RCC 7860 (cell line): ENCODE data around the gene TSPAN15.

Experiments used
- DNase-seq: peaks from one replicate; pipeline ENCODE4 v3.0.0-alpha.2; 2015; ENCODE audit warnings: low spot score
- FAIRE-seq: peaks from 2 replicates; lab custom pipeline; 2012; peaks lifted over from hg19 to GRCh38; lab: Jason Lieb, UNC

The TSPAN15 gene

DNA sequence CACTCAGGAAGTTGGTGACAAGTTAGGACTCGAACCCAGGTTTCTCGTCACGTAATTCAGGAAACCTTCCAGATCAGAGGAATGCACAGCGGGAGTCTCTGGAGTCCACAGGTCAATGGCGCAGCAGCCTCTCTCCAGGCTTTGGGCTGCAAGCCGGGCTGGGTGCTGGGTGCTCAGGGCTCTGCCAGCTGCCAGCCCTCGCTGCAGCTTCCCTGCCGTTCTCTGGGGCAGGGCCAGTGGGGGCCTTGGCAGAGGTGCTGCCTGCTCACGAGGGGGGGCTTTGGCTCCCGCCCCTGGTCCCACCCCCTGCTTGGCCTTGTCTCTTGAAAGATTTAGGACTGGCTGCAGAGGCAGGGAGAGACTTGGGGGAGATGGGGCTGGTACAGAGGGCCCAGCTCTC lies 34.6 kb upstream of the TSPAN15 start, which contains the start of gene TACR2:
Gene TACR2, minus strand, starts transcription at position 224 of the 400 bp plus-strand sequence. CDS start 595 bp downstream, outside the sequence.
- FAIRE-seq, result no peak
- no peak for DNase-seq

DNA sequence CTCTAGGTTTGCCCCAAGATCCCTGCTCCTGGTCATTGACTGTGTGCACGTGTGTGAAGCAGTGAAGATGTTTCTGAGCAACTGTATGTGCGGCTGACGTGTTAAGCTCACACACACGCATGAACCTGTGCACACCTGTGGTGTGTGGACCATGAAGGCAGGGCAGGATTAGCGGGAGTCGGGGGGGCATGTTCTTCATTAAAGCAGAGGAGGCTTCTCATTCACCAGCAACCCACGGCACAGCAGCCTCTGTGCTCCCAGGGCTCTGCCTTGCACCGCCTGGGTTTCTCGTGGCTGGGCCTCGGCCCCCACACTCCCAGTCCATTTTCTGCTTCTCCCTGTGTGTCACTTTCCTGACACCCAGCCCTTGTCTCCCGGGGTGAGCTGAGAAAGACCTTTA lies 33.7 kb upstream of the TSPAN15 start:
- no peak for FAIRE-seq
- no peak for DNase-seq

DNA sequence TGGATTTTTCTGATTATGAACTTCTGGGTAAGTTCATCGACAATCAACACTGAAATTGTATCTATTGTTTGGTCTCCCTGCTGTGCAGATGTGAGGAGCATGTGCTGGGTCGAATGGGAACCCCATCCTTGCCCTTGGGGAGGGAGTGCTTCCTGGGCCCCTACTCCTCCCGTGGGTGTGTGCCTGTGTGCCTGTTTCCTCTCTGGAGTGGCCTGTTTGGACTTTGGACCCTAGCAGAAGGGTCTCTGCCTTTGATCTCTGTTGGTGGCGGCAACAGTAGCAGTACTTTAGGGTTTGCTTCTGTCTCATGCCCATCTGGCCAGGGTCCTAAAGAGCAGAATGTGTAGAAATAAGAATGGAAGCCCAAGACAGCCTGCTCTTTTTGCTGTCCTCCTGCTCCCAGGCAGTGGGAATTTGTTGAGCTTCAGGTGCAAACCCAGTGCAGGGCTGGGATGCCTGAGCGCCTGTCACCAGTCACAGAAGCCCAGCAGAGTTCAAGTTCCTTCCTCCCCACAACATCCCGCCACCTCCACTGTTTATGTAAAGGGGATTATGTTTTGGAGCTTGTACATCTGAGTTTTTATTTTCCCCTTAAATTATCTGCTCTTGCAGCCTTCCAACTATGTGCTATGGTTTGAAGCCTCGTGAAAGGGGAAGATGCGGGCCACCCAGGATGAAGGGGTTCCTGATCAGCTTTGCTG lies 33.1 kb upstream of the TSPAN15 start:
- DNase-seq, result no peak

DNA sequence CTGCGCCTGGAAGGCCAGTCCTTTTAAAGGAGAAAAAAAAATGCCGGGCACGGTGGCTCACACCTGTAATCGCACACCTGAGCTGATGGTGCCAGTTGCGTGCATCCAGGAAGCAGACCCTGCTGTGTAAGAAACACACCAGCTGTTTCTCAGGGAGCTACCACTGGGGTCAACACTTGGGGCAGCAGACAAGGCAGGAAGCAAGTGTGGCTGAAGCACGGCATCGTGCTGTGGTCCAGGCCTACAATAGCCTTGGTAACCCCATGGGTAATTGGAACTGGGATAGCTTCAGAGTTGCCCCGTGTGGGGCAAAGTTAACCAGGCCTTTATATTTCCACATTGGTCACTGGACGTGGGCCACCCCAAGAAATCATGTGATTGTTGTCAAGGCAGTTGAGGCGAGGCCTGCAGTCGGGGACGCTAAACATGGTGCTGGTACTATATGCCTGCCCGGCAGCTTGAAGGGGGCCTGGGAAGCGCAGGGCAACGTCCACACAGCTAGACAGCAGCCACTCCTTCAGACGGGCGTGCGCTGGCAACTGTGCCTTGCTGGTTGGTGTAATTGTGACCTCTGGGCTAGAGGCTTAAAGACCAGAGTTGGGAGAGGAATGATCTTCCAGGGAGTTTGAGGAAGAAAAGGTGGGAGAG lies 32.0 kb upstream of the TSPAN15 start:
- no peak for DNase-seq
- no peak for FAIRE-seq

More for the DNA sequence above, 33.1 kb upstream of the TSPAN15 start:
- FAIRE-seq, result no peak

DNA sequence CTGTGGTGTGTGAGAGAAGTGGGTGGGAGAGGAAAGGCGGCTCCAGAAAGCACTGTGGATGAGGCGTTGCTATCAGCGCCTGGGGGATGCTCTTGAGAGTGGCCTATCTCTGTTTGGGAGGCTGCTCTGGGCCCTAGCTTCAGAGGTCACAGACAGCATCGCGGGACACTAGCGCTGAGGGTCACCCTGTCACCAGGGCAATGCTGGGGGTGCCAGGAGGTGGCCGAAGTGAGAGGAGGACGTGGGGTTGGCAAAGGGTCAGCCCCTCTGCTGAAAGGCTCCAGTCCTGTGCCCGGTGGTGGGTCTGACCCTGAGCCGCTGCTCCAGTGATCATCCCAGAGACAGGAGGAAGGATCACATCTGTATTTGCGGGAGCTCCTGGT lies 31.5 kb upstream of the TSPAN15 start:
- FAIRE-seq (no peak), DNase-seq (no peak)

DNA sequence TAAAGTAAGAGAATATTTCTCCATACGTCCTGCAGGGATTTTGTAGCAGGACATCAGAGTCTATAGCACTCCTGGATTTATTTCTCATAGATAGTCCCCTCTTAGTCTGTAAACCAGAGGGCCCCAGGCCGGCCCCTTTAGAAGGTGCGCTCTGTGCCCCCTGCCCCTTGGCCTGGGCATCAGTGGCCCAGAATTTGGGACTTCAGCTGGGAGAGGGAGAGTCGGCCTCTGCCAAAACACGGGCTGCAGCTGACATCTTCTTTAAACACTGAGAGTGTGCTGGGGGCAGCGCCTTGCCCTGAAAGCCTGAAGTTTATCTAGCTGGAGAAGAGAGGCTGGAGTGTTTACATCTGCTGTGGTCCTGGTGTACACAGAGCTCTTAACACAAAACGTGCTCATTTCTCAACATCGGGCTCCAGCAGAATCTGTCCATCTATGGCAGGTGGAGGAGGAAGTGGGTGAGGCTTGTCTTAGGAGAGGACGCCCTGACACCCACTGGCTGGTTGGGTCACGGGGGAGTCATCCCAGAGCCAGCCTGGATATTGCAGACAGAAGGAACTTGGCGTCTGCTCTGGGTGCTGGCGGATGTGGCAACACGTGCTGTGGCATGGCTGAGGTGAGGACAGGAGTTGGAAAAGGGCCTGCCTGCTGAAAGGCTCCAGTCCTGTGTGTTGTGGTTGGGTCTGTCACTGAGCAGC lies 29.5 kb upstream of the TSPAN15 start:
- no peak for FAIRE-seq
- DNase-seq, result no peak

DNA sequence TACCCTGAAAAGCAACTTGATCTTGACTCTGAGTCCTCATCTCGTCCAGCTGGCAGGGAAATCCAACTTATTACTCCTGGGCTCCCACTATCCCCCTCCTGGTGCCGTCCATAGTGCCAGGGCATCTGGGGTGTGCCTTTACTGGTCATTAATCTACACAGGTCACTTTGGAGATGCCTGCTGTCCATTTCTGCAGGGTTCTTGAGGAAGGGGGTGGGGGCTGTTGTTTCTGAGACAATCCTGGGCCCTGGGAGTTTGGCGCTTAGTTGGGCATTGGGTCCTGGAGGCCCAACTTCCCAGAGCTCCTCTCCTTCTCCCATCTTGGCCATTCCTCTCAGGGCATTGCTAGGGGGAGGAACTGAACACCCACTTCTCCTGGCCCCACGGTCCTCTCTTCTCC lies 28.6 kb upstream of the TSPAN15 start:
- no peak for DNase-seq
- no peak for FAIRE-seq

DNA sequence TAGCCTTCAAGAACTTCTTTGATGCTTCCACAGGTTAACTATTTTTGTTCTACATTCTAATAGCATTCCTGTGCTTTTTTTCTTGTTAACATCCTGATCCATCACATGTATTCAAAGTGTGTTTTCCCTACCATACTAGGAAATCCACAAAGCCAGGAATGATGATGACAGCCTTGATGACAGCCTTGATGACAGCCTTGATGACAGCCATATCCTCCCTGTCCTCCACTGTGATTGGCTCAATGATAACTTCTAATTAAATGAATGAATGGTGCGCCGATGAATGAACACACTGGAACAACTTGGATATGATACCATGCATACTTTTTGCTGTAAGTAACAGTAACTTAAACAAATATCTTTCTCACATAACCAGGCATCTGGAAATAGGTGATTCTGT lies 26.2 kb upstream of the TSPAN15 start:
- no peak for FAIRE-seq
- DNase-seq, result no peak

DNA sequence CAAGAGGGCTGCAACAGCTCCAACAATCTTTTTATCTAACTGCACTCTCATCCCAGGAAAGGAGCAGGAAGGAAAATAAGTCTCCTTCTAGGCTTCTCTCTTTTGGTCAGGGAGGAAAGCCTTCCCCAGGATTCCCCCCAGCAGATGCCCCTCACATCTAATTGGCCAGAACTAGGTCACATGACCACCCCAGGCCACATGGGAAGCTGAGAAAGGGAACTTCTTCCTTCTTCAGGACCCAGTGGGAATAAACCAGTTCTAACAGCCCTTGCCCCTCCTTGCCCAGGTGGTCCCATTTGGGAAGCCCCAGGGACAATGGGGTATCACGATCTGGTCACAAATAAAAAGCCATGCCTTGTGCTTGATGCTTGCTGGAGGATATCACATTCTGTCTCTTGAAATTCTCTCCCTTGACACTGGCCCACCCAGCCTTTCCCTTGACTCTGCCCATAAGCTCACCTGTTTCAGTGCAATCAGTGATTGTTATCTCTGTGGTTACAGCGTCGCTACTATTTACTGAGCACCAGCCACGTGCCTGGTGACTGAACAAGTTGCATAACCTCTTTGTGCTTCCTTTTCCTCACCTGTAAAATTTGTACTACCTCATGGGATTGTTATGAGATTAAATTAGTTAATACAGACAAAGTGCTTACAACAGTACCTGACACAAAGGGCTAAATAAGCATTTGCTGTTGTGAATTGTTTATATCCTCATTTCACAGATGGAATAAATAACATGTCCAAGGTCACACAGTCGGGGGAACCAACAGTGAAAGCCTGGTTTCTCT lies 25.6 kb upstream of the TSPAN15 start:
- FAIRE-seq, result no peak
- DNase-seq, result no peak

DNA sequence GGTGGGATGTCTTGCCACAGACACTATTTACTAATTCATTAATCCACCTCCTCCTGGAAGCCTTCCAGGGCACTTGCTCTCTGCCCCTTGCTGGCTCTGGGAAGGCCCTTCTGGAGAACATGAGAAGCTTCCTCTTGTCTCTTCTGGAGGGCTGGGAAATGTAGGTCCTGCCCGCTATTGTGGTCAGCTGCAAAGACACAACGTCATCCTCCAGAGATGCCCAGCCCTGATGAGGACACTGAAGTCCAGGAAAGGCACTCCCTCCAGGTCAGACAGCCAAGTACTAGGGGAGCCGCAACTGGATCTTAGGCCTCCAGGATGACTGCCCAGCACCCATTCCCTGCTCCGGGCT lies 24.9 kb upstream of the TSPAN15 start:
- no peak for FAIRE-seq

DNA sequence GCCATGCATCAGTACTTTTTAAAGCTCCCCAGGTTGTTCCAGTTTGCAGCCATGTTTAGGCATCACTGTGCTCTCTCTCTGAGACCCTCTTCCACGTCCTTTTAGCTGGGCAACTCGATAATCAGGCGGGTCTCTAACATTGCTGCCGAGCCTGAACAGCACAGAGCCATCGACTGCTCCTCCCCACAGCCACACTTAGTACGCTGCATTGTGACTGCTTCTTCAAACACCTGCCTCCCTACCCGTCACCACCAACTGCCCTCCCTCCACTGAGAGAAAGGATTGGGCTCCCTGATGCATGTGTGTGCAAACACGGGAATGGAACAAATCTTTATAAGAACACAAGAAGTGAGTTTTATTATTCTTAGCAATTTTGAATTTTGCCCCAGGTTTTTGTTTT lies 23.1 kb upstream of the TSPAN15 start:
- no peak for FAIRE-seq
- no peak for DNase-seq

More for the DNA sequence above, 24.9 kb upstream of the TSPAN15 start:
- DNase-seq, result no peak

DNA sequence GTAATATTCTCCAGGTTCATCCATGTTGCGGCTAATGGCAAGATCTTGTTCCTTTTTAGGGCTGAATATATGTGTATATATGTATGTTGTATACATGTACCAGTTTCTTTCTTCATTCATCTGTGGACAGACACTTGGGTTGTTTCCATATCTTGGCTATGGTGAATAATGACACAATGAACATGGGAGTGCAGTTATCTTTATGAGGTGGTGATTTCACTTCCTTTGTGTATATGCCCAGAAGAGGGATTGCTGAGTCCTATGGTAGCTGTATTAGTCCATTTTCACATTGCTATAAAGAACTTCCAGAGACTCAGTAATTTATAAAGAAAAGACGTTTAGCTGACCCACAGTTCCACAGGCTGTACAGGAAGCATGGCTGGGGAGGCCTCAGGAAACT lies 17.1 kb upstream of the TSPAN15 start:
- FAIRE-seq (no peak), DNase-seq (no peak)

DNA sequence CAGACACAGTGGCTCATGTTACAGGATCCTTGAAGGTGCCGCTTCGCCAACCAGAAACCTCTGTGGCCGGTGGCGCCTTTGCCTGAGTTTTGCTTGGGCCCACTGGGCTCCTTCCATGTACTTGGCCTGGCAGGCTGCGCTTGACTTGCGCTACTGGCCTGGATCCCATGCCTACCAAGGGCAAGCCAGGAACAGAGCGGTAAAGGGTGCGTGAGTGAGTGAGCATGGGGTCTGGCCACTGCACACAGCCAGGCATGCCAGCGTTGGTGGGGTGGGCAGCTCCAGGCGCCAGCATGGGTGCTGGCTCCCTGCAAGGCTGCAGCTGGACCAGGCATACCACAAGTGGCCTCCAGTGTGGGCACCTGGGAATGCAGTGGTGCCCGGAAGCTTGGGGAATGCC lies 16.3 kb upstream of the TSPAN15 start:
- FAIRE-seq (no peak), DNase-seq (no peak)

DNA sequence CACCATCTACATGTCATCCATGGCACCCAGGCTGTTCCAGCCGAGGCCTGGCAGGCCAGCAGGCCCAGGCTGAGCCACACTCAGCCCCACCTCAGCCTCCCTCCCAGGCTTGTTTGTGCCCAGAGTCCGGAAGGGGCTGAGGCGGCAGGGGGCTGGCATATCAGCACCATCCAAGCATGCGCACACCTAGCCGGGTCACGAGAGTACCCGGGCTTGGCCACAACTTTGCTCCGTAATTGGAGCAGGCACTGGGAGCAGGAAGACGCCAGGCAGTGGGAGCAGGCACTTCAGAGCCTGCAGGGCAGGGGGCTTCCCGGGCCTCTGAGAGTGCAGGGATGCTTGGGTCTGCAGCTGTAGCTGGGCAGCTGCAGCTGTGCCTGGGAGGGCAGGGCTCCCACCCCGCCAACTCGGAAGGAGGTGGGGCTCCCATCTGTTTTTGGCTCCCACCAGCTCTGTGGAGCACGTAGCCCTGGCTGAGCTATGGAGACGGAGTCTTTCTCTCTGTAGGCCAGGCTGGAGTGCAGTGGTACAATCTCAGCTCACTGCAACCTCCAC lies 15.2 kb upstream of the TSPAN15 start:
- FAIRE-seq (no peak), DNase-seq (no peak)

DNA sequence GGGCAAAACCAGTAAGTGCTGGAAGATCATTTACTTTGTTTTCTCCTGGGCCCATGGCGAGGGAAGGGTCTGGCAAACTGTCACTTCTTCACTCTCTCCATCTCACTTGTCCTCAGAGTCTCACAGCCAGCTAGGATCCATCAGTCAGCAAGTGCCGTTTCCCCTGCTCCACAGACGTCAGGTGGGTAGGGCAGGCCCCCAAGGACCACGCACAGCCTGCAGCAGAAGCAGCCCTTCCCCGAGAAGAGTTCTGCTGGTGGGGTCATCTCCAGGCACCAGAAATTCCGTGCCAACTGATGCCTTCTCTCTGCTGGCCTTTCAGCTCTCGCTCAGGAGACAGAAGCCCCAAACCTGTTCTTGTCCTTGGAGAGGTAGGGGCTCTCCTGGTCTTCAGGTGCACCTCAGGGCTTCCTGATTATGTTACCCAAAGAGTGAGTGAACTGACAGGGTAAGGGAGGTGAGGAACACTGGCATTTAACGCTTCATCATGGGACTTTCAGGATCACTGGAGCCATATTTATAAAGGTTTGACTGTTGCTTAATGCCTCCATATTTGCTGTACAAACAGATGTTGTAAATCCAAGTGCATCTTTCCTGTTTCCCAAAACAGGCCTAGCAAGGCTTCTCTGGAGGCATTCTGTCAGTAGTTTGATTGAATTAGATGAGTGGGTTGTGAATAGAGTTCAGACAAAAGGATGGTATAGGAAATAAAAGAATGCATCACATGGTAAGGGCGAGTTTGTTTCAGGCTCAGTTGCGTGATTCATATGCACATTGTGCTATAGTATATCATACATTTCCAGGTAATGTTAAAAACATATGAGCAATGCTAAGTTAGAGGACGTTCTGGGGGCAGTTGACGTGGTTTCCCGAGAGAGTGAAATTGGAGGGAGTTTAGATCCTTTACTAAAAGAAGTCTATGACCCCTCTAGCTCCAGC lies 13.7 kb upstream of the TSPAN15 start:
- no peak for FAIRE-seq
- DNase-seq, result no peak

DNA sequence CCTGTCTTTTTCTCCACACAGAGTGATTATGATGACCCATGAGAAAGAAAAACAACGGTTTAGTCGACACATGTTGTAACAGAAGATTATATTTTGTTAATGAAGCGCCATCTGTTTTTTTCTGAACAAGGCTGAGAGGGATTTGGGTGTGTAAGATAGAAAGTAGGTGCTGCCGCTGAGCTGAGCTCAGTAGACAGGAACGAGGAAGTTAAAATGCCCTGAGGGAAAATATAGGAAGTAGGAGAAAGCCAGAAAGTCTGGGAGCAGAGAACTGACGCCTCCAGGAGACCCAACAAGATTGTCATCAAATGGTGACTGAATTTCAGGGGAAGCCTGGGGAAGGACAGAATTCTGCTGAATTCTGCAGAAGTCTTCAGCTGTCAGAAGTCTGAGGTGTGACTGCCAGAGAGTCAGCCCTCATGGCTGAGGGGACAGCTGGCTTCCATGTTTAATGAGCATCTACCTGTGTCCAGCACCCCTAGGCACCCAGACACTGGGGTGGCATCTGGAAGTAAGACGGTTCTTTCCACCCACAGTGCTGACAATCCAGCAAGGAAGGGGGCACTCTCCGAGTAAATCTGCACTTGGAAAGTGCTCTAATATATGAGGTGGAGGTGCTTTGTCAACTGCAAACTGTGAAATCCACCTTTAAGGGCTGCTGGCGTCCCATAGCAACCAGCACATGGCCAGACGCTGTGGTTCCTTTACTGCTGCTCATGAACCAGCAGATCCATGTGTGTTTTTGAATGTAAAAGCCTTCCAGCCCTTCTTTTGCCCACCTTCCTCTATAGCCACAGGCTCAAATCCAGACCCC lies 12.5 kb upstream of the TSPAN15 start:
- FAIRE-seq (peak; percentile 49), DNase-seq (peak; percentile 54)

DNA sequence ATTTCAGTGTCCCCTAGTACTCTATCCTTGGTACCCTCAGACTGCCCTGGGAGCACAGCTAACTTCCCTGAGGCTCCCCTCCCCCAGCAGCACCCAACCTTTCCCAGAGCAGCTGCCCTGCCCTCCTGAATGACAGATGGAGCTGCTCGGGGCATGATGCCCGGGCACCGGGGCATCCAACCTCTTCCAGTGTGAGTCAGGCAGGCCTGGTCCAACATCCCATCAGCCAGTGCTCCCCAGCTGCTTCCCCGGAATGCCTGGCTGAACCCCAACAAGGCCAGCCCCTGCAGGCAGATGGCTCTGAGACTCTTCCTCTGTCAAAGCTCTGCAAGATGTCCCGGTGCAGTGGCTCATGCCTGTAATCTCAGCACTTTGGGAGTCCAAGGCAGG lies 11.9 kb upstream of the TSPAN15 start:
- DNase-seq (peak; percentile 32), FAIRE-seq (no peak)

DNA sequence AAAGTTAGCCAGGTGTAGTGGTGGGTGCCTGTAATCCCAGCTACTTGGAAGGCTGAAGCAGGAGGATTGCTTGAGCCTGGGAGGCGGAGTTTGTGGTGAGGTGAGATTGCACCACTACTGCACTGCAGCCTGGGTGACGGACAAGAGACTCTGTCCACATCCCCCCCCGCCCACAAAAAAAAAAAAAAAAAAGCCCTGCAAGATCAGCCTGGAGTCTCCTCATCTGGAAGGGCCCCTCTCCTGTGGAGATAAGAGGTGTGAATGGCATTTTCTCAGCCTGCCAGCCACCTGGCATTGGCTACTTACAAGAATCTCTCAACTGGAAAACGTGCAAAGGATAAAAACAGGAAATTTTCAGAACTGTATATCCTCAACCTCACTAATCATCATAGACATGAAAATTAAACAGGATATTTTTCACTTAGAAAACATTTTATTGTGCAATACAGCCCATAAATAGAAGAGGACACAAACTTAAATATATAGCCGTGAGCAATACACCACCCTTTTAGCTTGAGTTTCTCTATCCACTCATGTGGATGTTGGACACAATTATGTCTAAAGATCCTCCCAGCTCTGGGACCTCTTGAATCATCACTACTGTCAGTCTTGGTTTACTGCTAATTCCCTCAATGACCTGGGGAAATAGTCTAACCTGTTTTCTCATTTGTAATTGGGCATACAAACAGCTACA lies 11.3 kb upstream of the TSPAN15 start:
- peak; percentile 28 for DNase-seq

DNA sequence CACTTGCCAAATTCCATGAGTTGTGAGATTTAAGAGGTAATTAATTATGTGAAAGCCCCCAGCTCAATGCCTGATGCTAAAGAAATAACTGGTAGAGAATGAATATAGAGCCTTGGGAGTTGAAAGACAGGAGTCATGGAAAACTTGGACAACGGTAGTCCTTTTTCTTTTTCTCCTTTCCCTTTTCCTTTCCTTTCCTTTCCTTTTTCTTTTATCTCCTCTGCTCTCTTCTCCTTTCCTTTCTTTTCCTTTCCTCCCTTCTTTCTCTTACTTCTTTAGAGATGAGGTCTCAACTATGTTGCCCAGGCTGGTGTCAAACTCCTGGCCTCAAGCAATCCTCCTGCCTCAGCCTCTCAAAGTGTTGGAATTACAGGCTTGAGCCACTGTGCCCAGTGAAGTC lies 7.9 kb upstream of the TSPAN15 start:
- FAIRE-seq (no peak), DNase-seq (no peak)

More for the DNA sequence above, 11.3 kb upstream of the TSPAN15 start:
- no peak for FAIRE-seq
